Measurements from ENCODE around the gene XAGE5. TPM values are rescaled to one million over a fixed set of nuclear protein-coding genes. Genes with fewer than 3 reads are reported as not detected.
"Not testable (repeated sequence)": the region's sequence is repeated elsewhere in the genome, so short reads cannot be mapped to it uniquely, and the experiment has no call there.

XAGE5 gene
- total RNA-seq, 2 donors from 2014 or later, result not detected

- intact Hi-C loops (cut with DNase I), result no loop called here
- no peaks in the 10 kb centered on the region for H3K9me3 ChIP-seq
- H3K27me3 ChIP-seq, result no peaks in the 10 kb centered on the region
- H3K27ac ChIP-seq, result no peak overlapping the region
- TF ChIP-seq POLR2A (IDR thresholded peaks at IDR 0.05), result no peak
- no peak for TF ChIP-seq CTCF (IDR thresholded peaks at IDR 0.05)
- H3K4me1 ChIP-seq, result no peaks in the 10 kb centered on the region
- ATAC-seq (no peak), DNase-seq (no peak)
- WGBS, 2 donors, result 67 to 70% methylated on average over 8 to 9 of the region's 9 CpGs
- H3K4me3 ChIP-seq, result no peak overlapping the region
- no peaks in the 10 kb centered on the region for H3K36me3 ChIP-seq (replicated peaks in 1 of 2; ENCODE audit: insufficient read depth in 1 of 2, low read depth in 2 of 2)
Observed at GRCh38 chrX:52852110-52852860, 41.2 kb downstream of the XAGE5 start.

- ATAC-seq; H3K36me3 ChIP-seq (replicated peaks in 1 of 2; ENCODE audit: insufficient read depth in 1 of 2, low read depth in 2 of 2); H3K9me3 ChIP-seq; intact Hi-C loops (cut with DNase I); H3K27ac ChIP-seq; H3K4me1 ChIP-seq; H3K27me3 ChIP-seq; H3K4me3 ChIP-seq; DNase-seq: not testable (repeated sequence)
- 43 to 49% methylated on average over 4 of the region's 4 CpGs for WGBS, 2 donors
Observed at GRCh38 chrX:52856991-52857525, 46.0 kb downstream of the XAGE5 start.

GRCh38 chrX:52865343-52865998 lies 54.4 kb downstream of the XAGE5 start:
- Histone ChIP-seq H3K36me3 (replicated peaks in 1 of 2; ENCODE audit: insufficient read depth in 1 of 2, low read depth in 2 of 2) (no peaks in the 10 kb centered on the region), H3K27me3 (no peaks in the 10 kb centered on the region), H3K27ac (peak overlapping the region in 3 of 4 donors; percentile 48 to 72 (median 57)), H3K4me1 (peaks cover 12% of the 10 kb centered on the region), H3K4me3 (no peak overlapping the region), H3K9me3 (no peaks in the 10 kb centered on the region)
- WGBS, 2 donors, result 12 to 13% methylated on average over 6 of the region's 6 CpGs
- TF ChIP-seq POLR2A (IDR thresholded peaks at IDR 0.05), result no peak
- TF ChIP-seq CTCF (IDR thresholded peaks at IDR 0.05), result no peak
- peak; percentile 64 for ATAC-seq
- DNase-seq, result no peak
- intact Hi-C loops (cut with DNase I), result no loop called here

Small RNA genes within 50 kb of the gene (small RNA-seq; reads per million reads assigned to genes)
- gene AC244505.6 (not detected), gene AC244505.7 (not detected)

Other genes with a start within 250 kb of the XAGE5 start
- not detected for gene SSX7, start 156.4 kb upstream of the XAGE5 start, total RNA-seq
- not detected for gene SSX2, start 104.1 kb upstream of the XAGE5 start, total RNA-seq
- not detected for gene SSX2B, start 60.0 kb upstream of the XAGE5 start, total RNA-seq
- not detected for gene SPANXN5, start 13.9 kb upstream of the XAGE5 start, total RNA-seq
- gene XAGE3, start 56.8 kb downstream of the XAGE5 start, total RNA-seq, result not detected
- gene FAM156B, start 86.0 kb downstream of the XAGE5 start, total RNA-seq, result 10 to 100 TPM in 1 of 2 donors, 1 to 10 TPM in 1; 8.0 to 44.8 TPM
- 10 to 100 TPM; 20.1 to 24.6 TPM for gene FAM156A, start 147.2 kb downstream of the XAGE5 start, total RNA-seq
- gene GPR173, start 237.5 kb downstream of the XAGE5 start, total RNA-seq, result under 1 TPM; 0.26 to 0.66 TPM